Neural cell (in vitro differentiated cells): ENCODE measurements around the gene ST6GALNAC3. TPM values are rescaled to one million over a fixed set of nuclear protein-coding genes. Genes with fewer than 3 reads are reported as not detected.

ENCODE experiments used
- H2AFZ ChIP-seq: fragments of 200-600, 300-800 bp; sonication (generic), shearing (Covaris generic); 2 replicates; pipeline ENCODE4 v1.6.0; 2014; ENCODE audit warnings: low read depth, mild to moderate bottlenecking, antibody characterized with exemption, low read length, moderate library complexity
- H3F3A ChIP-seq: fragments of 200-600 bp; shearing (Covaris generic); 2 replicates; pipeline ENCODE4 v1.6.1; 2016; ENCODE audit warnings: mild to moderate bottlenecking, moderate library complexity, mixed read lengths, antibody characterized with exemption, low read length; ENCODE audit not compliant: insufficient read depth, poor library complexity, severe bottlenecking
- H3K27ac ChIP-seq: fragments of 200-600, 300-800 bp; sonication (generic), shearing (Covaris generic); 2 replicates; pipeline ENCODE4 v1.5.1; 2014; ENCODE audit warnings: mild to moderate bottlenecking, low read length, moderate library complexity
- H3K27me3 ChIP-seq: fragments of 300-800, 200-600 bp; sonication (generic), shearing (Covaris generic); 2 replicates; pipeline ENCODE4 v1.6.0; 2014; ENCODE audit warnings: mild to moderate bottlenecking, low read depth, low read length, moderate library complexity; ENCODE audit not compliant: insufficient read depth
- H3K36me3 ChIP-seq: fragments of 300-800, 200-600 bp; sonication (generic), shearing (Covaris generic); 2 replicates; pipeline ENCODE4 v1.5.1; 2014; ENCODE audit warnings: mild to moderate bottlenecking, antibody characterized with exemption, low read length, moderate library complexity; ENCODE audit not compliant: insufficient read depth
- H3K4me2 ChIP-seq: fragments of 300-800, 200-600 bp; sonication (generic), shearing (Covaris generic); 2 replicates; pipeline ENCODE4 v1.6.0; 2014; ENCODE audit warnings: mild to moderate bottlenecking, low read length
- H3K4me3 ChIP-seq: fragments of 300-800, 200-600 bp; sonication (generic), shearing (Covaris generic); 2 replicates; pipeline ENCODE4 v1.5.1; 2014; ENCODE audit warnings: mild to moderate bottlenecking, low read length, moderate library complexity
- H3K79me2 ChIP-seq: fragments of 200-600 bp; shearing (Covaris generic); replicated peaks from 2 replicates; pipeline ENCODE4 v1.6.0; 2014; ENCODE audit warnings: mild to moderate bottlenecking, low read length, moderate library complexity; ENCODE audit not compliant: insufficient read depth
- H3K9ac ChIP-seq: fragments of 300-800, 200-600 bp; sonication (generic), shearing (Covaris generic); 2 replicates; pipeline ENCODE4 v1.6.1; 2016; ENCODE audit warnings: mild to moderate bottlenecking, low read length, mixed read lengths
- H3K9me2 ChIP-seq: fragments of 200-600 bp; shearing (Covaris generic); 2 replicates; pipeline ENCODE4 v1.6.1; 2016; ENCODE audit warnings: mild to moderate bottlenecking, low read length, mixed read lengths; ENCODE audit not compliant: insufficient read depth
- H3K9me3 ChIP-seq: fragments of 200-600, 300-800 bp; sonication (generic), shearing (Covaris generic); 2 replicates; pipeline ENCODE4 v1.6.1; 2016; ENCODE audit warnings: mild to moderate bottlenecking, mixed run types, low read length, moderate library complexity, mixed read lengths
- H4K20me1 ChIP-seq: fragments of 200-600 bp; shearing (Covaris generic); 2 replicates; pipeline ENCODE4 v1.6.1; 2016; ENCODE audit warnings: mild to moderate bottlenecking, mixed run types; ENCODE audit not compliant: insufficient read depth
- CTCF ChIP-seq: fragments of 450-650 bp; IDR thresholded peaks from 2 replicates; pipeline ENCODE4 v1.5.1; 2014; ENCODE audit warnings: antibody characterized with exemption, mild to moderate bottlenecking, moderate library complexity; ENCODE audit not compliant: poor library complexity, severe bottlenecking
- EP300 ChIP-seq: fragments of 450-650 bp; conservative IDR thresholded peaks from 2 replicates; pipeline ENCODE4 v1.6.1; 2014; ENCODE audit warnings: antibody characterized with exemption, mild to moderate bottlenecking, moderate library complexity; ENCODE audit not compliant: poor library complexity, severe bottlenecking
- EZH2 ChIP-seq: fragments of 200-600, 300-800 bp; shearing (Covaris generic), sonication (generic); IDR thresholded peaks from 2 replicates; pipeline ENCODE4 v1.6.1; 2014; ENCODE audit warnings: antibody characterized with exemption, low read length, borderline replicate concordance, mild to moderate bottlenecking; ENCODE audit not compliant: insufficient read depth, poor library complexity, severe bottlenecking
- MXI1 ChIP-seq: fragments of 450-650 bp; conservative IDR thresholded peaks from 2 replicates; pipeline ENCODE4 v1.6.1; 2014; ENCODE audit warnings: antibody characterized with exemption, mild to moderate bottlenecking; ENCODE audit not compliant: poor library complexity, severe bottlenecking
- POLR2AphosphoS5 ChIP-seq: IDR thresholded peaks from 2 replicates; pipeline ENCODE4 v1.6.1; 2012
- RAD21 ChIP-seq: fragments of 450-650 bp; conservative IDR thresholded peaks from 2 replicates; pipeline ENCODE4 v1.6.1; 2014; ENCODE audit warnings: antibody characterized with exemption, mild to moderate bottlenecking, moderate library complexity
- REST ChIP-seq: IDR thresholded peaks from 2 replicates; pipeline ENCODE4 v1.6.1; 2012; ENCODE audit warnings: borderline replicate concordance
- SMC3 ChIP-seq: fragments of 450-650 bp; conservative IDR thresholded peaks from 2 replicates; pipeline ENCODE4 v1.6.1; 2014; ENCODE audit warnings: antibody characterized with exemption, mild to moderate bottlenecking, moderate library complexity; ENCODE audit not compliant: poor library complexity
- TAF1 ChIP-seq: IDR thresholded peaks from 2 replicates; pipeline ENCODE4 v1.6.1; 2012; ENCODE audit warnings: low read depth
- polyA plus RNA-seq: library from polyadenylated mRNA; depleted of rRNA; stranded (reverse); fragments of >200 nt; gene quantifications from 2 replicates; pipeline ENCODE4 v1.2.3, GENCODE V29; 2014

The ST6GALNAC3 gene
- polyA plus RNA-seq, 1 donor from 2014 or later, result 3.6 TPM

GRCh38 chr1:76635784-76636183 lies 561.2 kb downstream of the ST6GALNAC3 start:
- Histone ChIP-seq H3K9me2 (no peaks in the 10 kb centered on the region), H3K9ac (no peak overlapping the region), H3K27ac (no peak overlapping the region), H3K9me3 (no peaks in the 10 kb centered on the region), H2AFZ (no peak overlapping the region), H4K20me1 (no peaks in the 10 kb centered on the region), H3K4me2 (no peak overlapping the region), H3K79me2 (no peaks in the 10 kb centered on the region), H3K36me3 (no peaks in the 10 kb centered on the region), H3K27me3 (no peaks in the 10 kb centered on the region), H3K4me3 (no peak overlapping the region), H3F3A (no peaks in the 10 kb centered on the region)
- no peak for TF ChIP-seq EP300
- TF ChIP-seq RAD21, result no peak
- no peak for TF ChIP-seq CTCF
- TF ChIP-seq EZH2, result no peak
- TF ChIP-seq POLR2AphosphoS5, result no peak
- no peak for TF ChIP-seq REST
- no peak for TF ChIP-seq MXI1
- TF ChIP-seq SMC3, result no peak
- TF ChIP-seq TAF1, result no peak

- Histone ChIP-seq H3K79me2 (no peaks in the 10 kb centered on the region), H3F3A (no peaks in the 10 kb centered on the region), H3K9me2 (no peaks in the 10 kb centered on the region), H3K27ac (no peak overlapping the region), H3K36me3 (no peaks in the 10 kb centered on the region), H3K27me3 (no peaks in the 10 kb centered on the region), H3K9me3 (no peaks in the 10 kb centered on the region), H3K9ac (no peak overlapping the region), H3K4me3 (no peak overlapping the region), H4K20me1 (no peaks in the 10 kb centered on the region), H2AFZ (no peak overlapping the region), H3K4me2 (no peak overlapping the region)
- no peak for TF ChIP-seq EZH2
- TF ChIP-seq MXI1, result no peak
- no peak for TF ChIP-seq EP300
- no peak for TF ChIP-seq CTCF
Observed at GRCh38 chr1:76639181-76639580, 564.6 kb downstream of the ST6GALNAC3 start.
